Loucy (cell line): Measurements from ENCODE around the gene VWDE.

ENCODE experiments used
- H2AFZ ChIP-seq: fragments of 200-600 bp; sonication (generic); 2 replicates; pipeline ENCODE4 v1.6.0; 2016; ENCODE audit warnings: antibody characterized with exemption, mild to moderate bottlenecking, low read length, moderate library complexity
- H3F3A ChIP-seq: fragments of 200-600 bp; 2 replicates; pipeline ENCODE4 v1.6.0; 2016; ENCODE audit warnings: antibody characterized with exemption, low read depth, mild to moderate bottlenecking
- H3K27me3 ChIP-seq: fragments of 200-600 bp; sonication (generic); 2 replicates; pipeline ENCODE4 v1.6.1; 2014; ENCODE audit warnings: low read length, mild to moderate bottlenecking; ENCODE audit not compliant: insufficient read depth, poor library complexity, severe bottlenecking
- H3K36me3 ChIP-seq: fragments of 200-600 bp; sonication (generic); 2 replicates; pipeline ENCODE4 v1.6.1; 2016; ENCODE audit warnings: low read length; ENCODE audit not compliant: insufficient read depth
- H3K4me1 ChIP-seq: fragments of 200-600 bp; sonication (generic); 2 replicates; pipeline ENCODE4 v1.5.1; 2014; ENCODE audit warnings: low read length, mild to moderate bottlenecking; ENCODE audit not compliant: insufficient read depth, poor library complexity, severe bottlenecking
- H3K4me2 ChIP-seq: fragments of 200-600 bp; sonication (generic); 2 replicates; pipeline ENCODE4 v1.6.0; 2014; ENCODE audit warnings: antibody characterized with exemption, low read length, low read depth, mild to moderate bottlenecking; ENCODE audit not compliant: poor library complexity, severe bottlenecking
- H3K4me3 ChIP-seq: fragments of 200-600 bp; sonication (generic); 2 replicates; pipeline ENCODE4 v1.5.1; 2014; ENCODE audit warnings: low read length, mild to moderate bottlenecking, mixed read lengths; ENCODE audit not compliant: poor library complexity, severe bottlenecking
- H3K79me2 ChIP-seq: fragments of 200-600 bp; sonication (generic); 2 replicates; pipeline ENCODE4 v1.6.1; 2014; ENCODE audit warnings: low read length; ENCODE audit not compliant: insufficient read depth
- H3K9ac ChIP-seq: fragments of 200-600 bp; sonication (generic); 2 replicates; pipeline ENCODE4 v1.6.0; 2014; ENCODE audit warnings: mild to moderate bottlenecking, low read depth, low read length, moderate library complexity; ENCODE audit not compliant: poor library complexity, severe bottlenecking
- H3K9me2 ChIP-seq: fragments of 200-600 bp; sonication (generic); replicated peaks from 2 replicates; pipeline ENCODE4 v1.6.1; 2016; ENCODE audit warnings: low read depth, low read length, mixed read lengths
- H3K9me3 ChIP-seq: fragments of 200-600 bp; sonication (generic); 2 replicates; pipeline ENCODE4 v1.6.1; 2014; ENCODE audit warnings: mild to moderate bottlenecking, antibody characterized with exemption, low read length, low read depth; ENCODE audit not compliant: insufficient read depth
- H4K20me1 ChIP-seq: fragments of 200-600 bp; sonication (generic); 2 replicates; pipeline ENCODE4 v1.6.0; 2014; ENCODE audit warnings: antibody characterized with exemption, low read length, mild to moderate bottlenecking; ENCODE audit not compliant: insufficient read depth, poor library complexity, severe bottlenecking
- EZH2phosphoT487 ChIP-seq: fragments of 200-600 bp; IDR thresholded peaks from 2 replicates; pipeline ENCODE4 v1.6.1; 2018; ENCODE audit warnings: antibody characterized with exemption, mild to moderate bottlenecking, moderate library complexity, borderline replicate concordance
- TF ChIP-seq, protein P1 (sequence below): fragments of 200-600 bp; sonication (generic); conservative IDR thresholded peaks from 2 replicates; pipeline ENCODE4 v1.5.1; 2014; ENCODE audit warnings: mild to moderate bottlenecking, antibody characterized with exemption, low read length

The VWDE gene

GRCh38 chr7:12337095-12337494, 66.6 kb downstream of the VWDE start:
- Histone ChIP-seq H3K36me3 (no peaks in the 10 kb centered on the region), H3K9me2 (no peaks in the 10 kb centered on the region), H3K4me3 (no peak overlapping the region)

GRCh38 chr7:12328888-12329770, 74.5 kb downstream of the VWDE start:
- Histone ChIP-seq H3K9ac (no peak overlapping the region), H3K9me2 (no peaks in the 10 kb centered on the region), H3K79me2 (no peaks in the 10 kb centered on the region), H3K4me2 (no peak overlapping the region), H3K4me3 (no peak overlapping the region), H3K9me3 (no peaks in the 10 kb centered on the region), H3K27me3 (no peaks in the 10 kb centered on the region), H2AFZ (no peak overlapping the region), H4K20me1 (no peaks in the 10 kb centered on the region), H3K4me1 (no peaks in the 10 kb centered on the region), H3K36me3 (no peaks in the 10 kb centered on the region), H3F3A (no peaks in the 10 kb centered on the region)
- TF ChIP-seq EZH2phosphoT487 = no peak
- TF ChIP-seq, protein P1, sequence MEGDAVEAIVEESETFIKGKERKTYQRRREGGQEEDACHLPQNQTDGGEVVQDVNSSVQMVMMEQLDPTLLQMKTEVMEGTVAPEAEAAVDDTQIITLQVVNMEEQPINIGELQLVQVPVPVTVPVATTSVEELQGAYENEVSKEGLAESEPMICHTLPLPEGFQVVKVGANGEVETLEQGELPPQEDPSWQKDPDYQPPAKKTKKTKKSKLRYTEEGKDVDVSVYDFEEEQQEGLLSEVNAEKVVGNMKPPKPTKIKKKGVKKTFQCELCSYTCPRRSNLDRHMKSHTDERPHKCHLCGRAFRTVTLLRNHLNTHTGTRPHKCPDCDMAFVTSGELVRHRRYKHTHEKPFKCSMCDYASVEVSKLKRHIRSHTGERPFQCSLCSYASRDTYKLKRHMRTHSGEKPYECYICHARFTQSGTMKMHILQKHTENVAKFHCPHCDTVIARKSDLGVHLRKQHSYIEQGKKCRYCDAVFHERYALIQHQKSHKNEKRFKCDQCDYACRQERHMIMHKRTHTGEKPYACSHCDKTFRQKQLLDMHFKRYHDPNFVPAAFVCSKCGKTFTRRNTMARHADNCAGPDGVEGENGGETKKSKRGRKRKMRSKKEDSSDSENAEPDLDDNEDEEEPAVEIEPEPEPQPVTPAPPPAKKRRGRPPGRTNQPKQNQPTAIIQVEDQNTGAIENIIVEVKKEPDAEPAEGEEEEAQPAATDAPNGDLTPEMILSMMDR = no peak

More at GRCh38 chr7:12337095-12337494, 66.6 kb downstream of the VWDE start:
- Histone ChIP-seq H3K9ac (no peak overlapping the region), H3K9me3 (no peaks in the 10 kb centered on the region), H3K27me3 (no peaks in the 10 kb centered on the region), H3K4me2 (no peak overlapping the region), H4K20me1 (no peaks in the 10 kb centered on the region), H3F3A (no peaks in the 10 kb centered on the region), H3K4me1 (no peaks in the 10 kb centered on the region), H2AFZ (no peak overlapping the region), H3K79me2 (no peaks in the 10 kb centered on the region)
- TF ChIP-seq, protein P1 = no peak
- TF ChIP-seq EZH2phosphoT487 = no peak

DNA sequence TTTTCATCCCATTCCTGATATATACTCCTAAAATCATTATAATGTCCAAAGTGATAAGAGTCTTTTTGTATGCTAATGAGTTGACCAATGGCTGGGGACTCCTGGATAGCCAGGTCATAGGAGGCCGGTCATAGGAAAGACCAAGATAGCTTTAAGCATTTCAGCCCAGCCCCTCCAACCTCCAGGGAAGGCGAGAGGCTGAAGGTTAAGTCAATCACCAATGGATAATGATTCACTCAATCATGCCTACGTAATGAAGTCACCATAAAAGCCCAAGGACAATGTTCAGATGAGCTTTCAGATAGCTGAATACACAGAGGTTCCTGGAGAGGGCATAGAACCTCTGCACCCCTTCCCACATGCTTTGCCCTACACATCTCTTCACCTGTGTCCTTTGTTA, 75.7 kb downstream of the VWDE start:
- H3K4me1 ChIP-seq = no peaks in the 10 kb centered on the region
- no peaks in the 10 kb centered on the region for H3K27me3 ChIP-seq
- H3K9ac ChIP-seq = no peak overlapping the region

More for the DNA sequence above, 75.7 kb downstream of the VWDE start:
- TF ChIP-seq, protein P1 = no peak
- TF ChIP-seq EZH2phosphoT487 = no peak
- H3K9me3 ChIP-seq = no peaks in the 10 kb centered on the region
- H3K4me2 ChIP-seq = no peak overlapping the region
- H3F3A ChIP-seq = no peaks in the 10 kb centered on the region
- no peaks in the 10 kb centered on the region for H4K20me1 ChIP-seq
- H3K9me2 ChIP-seq = no peaks in the 10 kb centered on the region
- no peak overlapping the region for H3K4me3 ChIP-seq
- no peak overlapping the region for H2AFZ ChIP-seq
- no peaks in the 10 kb centered on the region for H3K36me3 ChIP-seq
- no peaks in the 10 kb centered on the region for H3K79me2 ChIP-seq
